Gastrocnemius medialis (tissue), 4 donors: Measurements from ENCODE around the gene SCN8A. TPM values are rescaled to one million over a fixed set of nuclear protein-coding genes. Genes with fewer than 3 reads are reported as not detected.
A peak's percentile ranks its signal among the peaks of the same experiment; 100 is the strongest.

Source experiments
- ATAC-seq, 2 donors: fragments of 150-250 bp; one replicate each; pipeline ENCODE4 v1.9.1; 2016
- DNase-seq, 2 donors: peaks; one replicate each; pipeline ENCODE4 v3.0.0-alpha.2; 2019
- H3K27ac ChIP-seq, 4 donors: fragments of 200-600 bp; sonication (generic); 1 replicate in 1 of 4; 2 replicates in 3 of 4; pipeline ENCODE4 v1.5.1; 2016 to 2018; ENCODE audit warnings: mild to moderate bottlenecking in 2 of 4, moderate library complexity in 1 of 4
- H3K27me3 ChIP-seq, 3 donors: fragments of 200-600 bp; sonication (generic) in 2 of 3; 1 replicate in 1 of 3; 2 replicates in 2 of 3; pipeline versions ENCODE4 v1.5.1 to v1.6.0; 2016 to 2019; ENCODE audit warnings: mild to moderate bottlenecking in 1 of 3, moderate library complexity in 1 of 3
- H3K36me3 ChIP-seq, 2 donors: fragments of 200-600 bp; sonication (generic) in 1 of 2; one replicate each; pipeline ENCODE4 v1.5.1; 2017 to 2018
- H3K4me1 ChIP-seq, 2 donors: fragments of 200-600 bp; sonication (generic) in 1 of 2; one replicate each; pipeline ENCODE4 v1.5.1; 2016 to 2017; ENCODE audit warnings: mild to moderate bottlenecking in 2 of 2
- H3K4me3 ChIP-seq, 4 donors: fragments of 200-600 bp; sonication (generic) in 3 of 4; 1 replicate in 1 of 4; 2 replicates in 3 of 4; pipeline ENCODE4 v1.5.1; 2016 to 2019; ENCODE audit warnings: mild to moderate bottlenecking in 2 of 4
- H3K9me3 ChIP-seq, 3 donors: fragments of 200-600 bp; sonication (generic) in 2 of 3; 1 replicate in 1 of 3; 2 replicates in 2 of 3; pipeline ENCODE4 v1.5.1; 2016 to 2019
- CTCF ChIP-seq, 5 experiments: fragments of 450-650 bp in 3 of 5; fragments of 200-600 bp in 2 of 5; sonication (generic) in 2 of 5; IDR thresholded peaks in 4 of 5; conservative IDR thresholded peaks in 1 of 5; 1 replicate in 4 of 5; 2 replicates in 1 of 5; pipeline ENCODE4 v1.5.1; 2016 to 2019; ENCODE audit warnings: antibody characterized with exemption in 5 of 5, mild to moderate bottlenecking in 3 of 5, moderate library complexity in 3 of 5
- POLR2A ChIP-seq, 2 donors: fragments of 450-650 bp; IDR thresholded peaks; one replicate each; pipeline ENCODE4 v1.6.1; 2017; ENCODE audit warnings: antibody characterized with exemption in 2 of 2, mild to moderate bottlenecking in 2 of 2, moderate library complexity in 2 of 2
- in situ Hi-C, 4 donors: fragments of 200-750 bp; cut with MboI; loops; one replicate each; pipeline versions ENCODE4 v1.15.0 to v1.8.0; 2017; ENCODE audit warnings: low sequenced_read_pairs in 4 of 4
- intact Hi-C: fragments of 100-400 bp; cut with DNase I; formaldehyde crosslinking; loops from one replicate; pipeline ENCODE4 v1.15.1; 2023; ENCODE audit warnings: low total_unique reads
- total RNA-seq, 4 donors: library from RNA; depleted of rRNA; stranded (reverse); fragments of >200 nt; gene quantifications; one replicate each; pipeline versions ENCODE4 v1.1.0 to v1.2.3, GENCODE V29; 2016

The SCN8A gene
- total RNA-seq, 4 donors from 2014 or later = 0.05 to 0.29 TPM; not detected in 2

GRCh38 chr12:51821440-51822260, 230.6 kb downstream of the SCN8A start:
- no peak for DNase-seq
- peaks cover 0 to 13% (median 10%) of the 10 kb centered on the region in 3 donors for H3K27me3 ChIP-seq
- in situ Hi-C loops (loop anchor here in 1 of 4 donors (25.0 kb wide), 1 partner anchor 384 kb away; no protein-coding TSS in a partner anchor), intact Hi-C loops (loop anchor here (10.0 kb wide), 1 partner anchor 397 kb away; the partner anchor contains the start of gene SLC4A8)
- no peaks in the 10 kb centered on the region for H3K4me1 ChIP-seq
- ATAC-seq = no peak
- no peak for TF ChIP-seq POLR2A (IDR thresholded peaks at IDR 0.05)
- no peak for TF ChIP-seq CTCF (IDR thresholded peaks at IDR 0.05 in 4 of 5, conservative IDR thresholded peaks at IDR 0.05 in 1 of 5)
- H3K4me3 ChIP-seq = peak overlapping the region in 3 of 4 donors; percentile 20 to 38 (median 22)
- H3K9me3 ChIP-seq = no peaks in the 10 kb centered on the region
- H3K27ac ChIP-seq = no peak overlapping the region
- H3K36me3 ChIP-seq = no peaks in the 10 kb centered on the region

- H3K9me3 ChIP-seq = no peaks in the 10 kb centered on the region
- DNase-seq (no peak), ATAC-seq (no peak)
- TF ChIP-seq CTCF (IDR thresholded peaks at IDR 0.05 in 4 of 5, conservative IDR thresholded peaks at IDR 0.05 in 1 of 5) = no peak
- TF ChIP-seq POLR2A (IDR thresholded peaks at IDR 0.05) = no peak
- H3K27me3 ChIP-seq = peaks cover 0 to 10% (median 8%) of the 10 kb centered on the region in 3 donors
- H3K27ac ChIP-seq = no peak overlapping the region
- no peaks in the 10 kb centered on the region for H3K36me3 ChIP-seq
- in situ Hi-C loops = loop anchor here in 1 of 4 donors (25.0 kb wide), 1 partner anchor 385 kb away; no protein-coding TSS in a partner anchor
- H3K4me1 ChIP-seq = no peaks in the 10 kb centered on the region
- intact Hi-C loops = loop anchor here (10.0 kb wide), 1 partner anchor 397 kb away; the partner anchor contains the start of gene SLC4A8
- H3K4me3 ChIP-seq = no peak overlapping the region
These were observed 231.2 kb downstream of the SCN8A start for GRCh38 chr12:51822261-51822616.

- H3K27ac ChIP-seq = no peak overlapping the region
- DNase-seq = no peak
- intact Hi-C loops (loop anchor here (10.0 kb wide), 1 partner anchor 398 kb away; the partner anchor contains the start of gene SLC4A8), in situ Hi-C loops (loop anchor here in 1 of 4 donors (25.0 kb wide), 1 partner anchor 386 kb away; no protein-coding TSS in a partner anchor)
- no peaks in the 10 kb centered on the region for H3K36me3 ChIP-seq
- peaks cover 0 to 10% (median 8%) of the 10 kb centered on the region in 3 donors for H3K27me3 ChIP-seq
- H3K9me3 ChIP-seq = no peaks in the 10 kb centered on the region
- ATAC-seq = no peak
- H3K4me3 ChIP-seq = no peak overlapping the region
- TF ChIP-seq POLR2A (IDR thresholded peaks at IDR 0.05) (no peak), CTCF (IDR thresholded peaks at IDR 0.05 in 4 of 5, conservative IDR thresholded peaks at IDR 0.05 in 1 of 5) (no peak)
- no peaks in the 10 kb centered on the region for H3K4me1 ChIP-seq
These were observed 231.9 kb downstream of the SCN8A start for GRCh38 chr12:51822956-51823355.

GRCh38 chr12:51823875-51824565, 233.0 kb downstream of the SCN8A start:
- no peak overlapping the region for H3K4me3 ChIP-seq
- no peaks in the 10 kb centered on the region for H3K36me3 ChIP-seq
- intact Hi-C loops = loop anchor here (10.0 kb wide), 1 partner anchor 399 kb away; the partner anchor contains the start of gene SLC4A8
- TF ChIP-seq CTCF (IDR thresholded peaks at IDR 0.05 in 4 of 5, conservative IDR thresholded peaks at IDR 0.05 in 1 of 5) (peak in 1 of 5 experiments; percentile 29), POLR2A (IDR thresholded peaks at IDR 0.05) (no peak)
- no peak overlapping the region for H3K27ac ChIP-seq
- in situ Hi-C loops = loop anchor here in 1 of 4 donors (25.0 kb wide), 1 partner anchor 387 kb away; no protein-coding TSS in a partner anchor
- H3K4me1 ChIP-seq = no peaks in the 10 kb centered on the region
- H3K27me3 ChIP-seq = peaks cover 0 to 10% (median 8%) of the 10 kb centered on the region in 3 donors
- H3K9me3 ChIP-seq = no peaks in the 10 kb centered on the region
- ATAC-seq (no peak), DNase-seq (no peak)
